ENCODE data around the gene INAFM2.

INAFM2 gene

DNA sequence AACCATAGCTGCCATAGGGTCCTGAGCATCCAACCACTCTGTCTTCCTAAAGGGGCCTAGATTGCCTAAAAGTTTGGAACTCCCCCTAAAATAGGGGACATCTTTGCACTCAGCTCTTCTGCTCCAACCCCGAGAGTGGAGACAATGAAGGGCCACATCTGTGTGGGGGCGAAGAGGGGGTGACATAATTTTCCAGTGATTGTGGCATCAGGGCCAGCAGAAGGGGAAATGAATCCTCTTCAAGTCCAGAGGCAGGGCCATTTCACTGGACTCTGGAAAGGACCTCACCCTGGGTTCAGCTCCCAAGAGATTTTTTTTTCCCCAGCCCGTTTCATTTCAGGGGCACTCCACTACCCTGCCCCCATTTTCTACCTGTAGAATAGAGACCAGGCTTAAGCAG is 36.0 kb upstream of the INAFM2 start:
- DNase-seq (ENCODE audit: low read depth in 1 of 2, low spot score in 1 of 2), result no peak

DNA sequence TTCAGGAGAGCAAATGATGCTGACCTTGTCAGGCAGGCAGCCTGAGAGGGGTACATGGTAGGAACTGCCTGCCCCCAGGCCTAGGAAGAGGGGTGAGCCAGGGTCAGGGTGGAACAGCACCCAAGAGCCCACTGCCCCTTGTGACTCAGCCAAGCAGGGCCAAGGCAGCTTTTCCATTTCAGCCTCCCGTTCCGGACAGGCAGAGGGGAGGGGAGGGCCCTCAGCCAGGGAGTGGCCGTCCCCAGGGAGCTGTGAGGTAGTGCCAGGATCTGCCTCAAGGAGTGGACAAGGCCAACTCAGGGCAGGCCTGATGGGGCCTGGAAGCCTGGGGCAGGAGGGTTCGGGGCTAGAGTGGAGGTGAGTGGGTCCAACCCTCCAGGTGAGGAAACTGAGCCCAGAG is 35.5 kb upstream of the INAFM2 start:
- DNase-seq (ENCODE audit: low read depth in 1 of 2, low spot score in 1 of 2), result no peak

DNA sequence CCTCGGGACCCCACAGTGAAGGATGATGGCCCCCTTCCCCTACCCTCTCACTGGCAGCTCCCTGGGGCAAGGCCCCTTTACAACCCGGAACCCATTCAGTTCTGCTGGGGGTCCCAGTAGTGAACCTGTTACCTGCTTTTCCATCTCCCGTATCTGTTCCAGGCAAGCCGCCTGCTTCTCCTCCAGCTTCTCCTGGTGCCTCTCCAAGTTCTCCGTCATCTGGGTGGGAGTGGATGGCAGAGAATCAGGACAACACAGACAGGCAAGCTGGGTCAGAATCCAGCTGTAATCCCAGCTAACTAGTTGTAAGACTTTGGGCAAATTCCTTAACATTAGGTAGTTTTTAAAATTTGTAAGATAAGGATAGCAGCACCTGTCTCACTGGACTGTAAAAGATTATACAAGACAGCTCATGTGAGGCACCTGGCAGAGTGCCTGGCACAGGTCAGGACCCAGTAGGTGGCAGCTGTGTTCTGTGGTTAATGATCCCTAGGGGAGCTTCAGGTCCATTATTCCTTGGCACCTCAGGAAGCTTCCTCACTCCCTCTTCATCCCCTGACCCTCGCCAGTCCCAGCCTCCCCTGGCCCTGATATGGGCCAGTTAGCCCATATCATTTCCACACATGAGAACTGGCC is 34.2 kb upstream of the INAFM2 start:
- no peak for DNase-seq (ENCODE audit: low read depth in 1 of 2, low spot score in 1 of 2)

DNA sequence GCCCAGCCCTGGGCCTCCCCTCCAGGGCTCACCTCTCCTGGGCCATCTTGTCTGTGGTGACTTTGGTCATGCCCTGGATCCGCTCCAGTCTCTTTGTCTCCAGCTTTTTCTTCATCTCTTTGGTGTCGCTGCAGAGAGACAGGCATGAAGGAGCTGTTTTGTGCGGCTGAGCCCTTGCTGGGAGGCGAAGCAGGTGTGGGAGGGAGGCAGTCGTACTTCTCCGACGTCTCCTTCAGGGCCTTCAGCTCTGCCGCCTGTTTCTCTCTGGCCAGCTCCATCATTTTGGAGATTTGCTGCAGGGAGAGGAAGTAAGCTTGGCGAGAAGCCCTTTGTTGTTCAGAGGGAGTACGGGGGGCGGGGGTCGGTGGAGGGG is 33.0 kb upstream of the INAFM2 start:
- no peak for DNase-seq (ENCODE audit: low read depth in 1 of 2, low spot score in 1 of 2)

DNA sequence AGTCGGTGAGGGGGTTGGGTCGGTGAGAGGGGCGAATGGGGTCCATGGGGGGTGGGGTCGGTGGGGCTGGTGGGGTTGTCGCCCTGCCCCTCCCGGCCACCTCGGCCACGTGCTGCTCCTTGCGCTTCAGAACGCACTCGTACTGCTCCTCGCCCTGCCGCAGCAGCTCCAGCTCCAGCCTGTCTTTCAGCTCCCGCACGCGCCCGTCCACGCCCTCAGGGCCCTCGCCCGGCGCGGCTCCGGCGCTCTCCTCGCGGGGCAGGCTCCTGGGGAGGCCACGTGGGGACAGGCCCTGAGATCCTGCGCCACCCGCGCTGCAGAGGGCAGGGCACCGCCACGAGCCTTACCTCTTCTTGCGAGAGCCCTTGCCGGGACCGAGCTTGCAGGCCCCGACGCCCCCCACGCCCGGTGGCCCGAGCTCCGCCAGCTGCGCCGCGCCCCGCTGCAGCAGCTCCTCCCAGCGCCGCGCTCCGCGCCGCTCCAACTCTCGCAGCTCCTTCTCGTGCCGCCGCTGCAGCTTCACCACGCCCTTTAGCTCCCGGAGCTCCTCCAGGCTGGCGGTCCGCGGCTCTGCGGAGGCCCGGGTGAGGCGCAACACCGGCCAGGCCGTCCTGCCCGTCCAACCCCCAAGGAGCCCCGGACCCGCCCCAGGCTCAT is 32.4 kb upstream of the INAFM2 start:
- no peak for DNase-seq (ENCODE audit: low read depth in 1 of 2, low spot score in 1 of 2)

DNA sequence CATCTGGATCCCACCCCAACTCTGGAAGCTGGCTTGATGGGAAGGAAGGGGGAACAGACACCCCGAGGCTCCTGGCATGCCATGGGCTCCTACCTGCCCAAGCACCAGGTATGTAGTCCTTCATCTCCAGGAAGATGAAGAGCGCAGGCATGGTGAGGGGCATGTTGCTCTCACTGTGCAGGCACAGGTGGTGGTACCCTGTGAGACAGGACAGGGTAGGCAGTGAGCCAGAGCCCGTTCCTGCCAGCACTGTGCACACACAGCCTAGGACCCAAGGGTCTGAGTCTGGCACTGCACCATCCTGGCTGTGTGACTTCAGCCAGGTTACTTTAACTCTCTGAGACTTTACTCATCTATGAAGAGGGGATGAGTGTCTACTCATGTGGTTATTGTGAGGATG is 31.2 kb upstream of the INAFM2 start:
- no peak for DNase-seq (ENCODE audit: low read depth in 1 of 2, low spot score in 1 of 2)

DNA sequence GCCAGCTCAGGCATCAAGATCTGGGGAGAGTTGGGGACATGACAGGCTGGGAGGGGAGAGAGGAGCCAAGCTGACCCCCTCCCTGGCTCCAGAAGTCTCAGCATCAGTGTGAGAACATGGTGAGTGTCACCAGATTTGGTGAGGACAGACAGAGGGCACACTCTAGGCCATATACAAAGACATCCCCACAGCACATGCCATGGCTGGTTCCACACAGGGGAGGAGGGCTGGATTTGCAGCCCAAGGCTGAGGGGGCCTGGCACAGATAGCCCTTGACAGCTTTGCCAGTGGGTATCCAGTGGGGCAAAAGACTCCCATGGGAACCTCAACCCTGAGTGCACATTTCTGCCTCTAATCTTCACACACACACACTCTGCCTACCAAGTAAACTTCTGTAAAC is 30.5 kb upstream of the INAFM2 start:
- no peak for DNase-seq (ENCODE audit: low read depth in 1 of 2, low spot score in 1 of 2)

DNA sequence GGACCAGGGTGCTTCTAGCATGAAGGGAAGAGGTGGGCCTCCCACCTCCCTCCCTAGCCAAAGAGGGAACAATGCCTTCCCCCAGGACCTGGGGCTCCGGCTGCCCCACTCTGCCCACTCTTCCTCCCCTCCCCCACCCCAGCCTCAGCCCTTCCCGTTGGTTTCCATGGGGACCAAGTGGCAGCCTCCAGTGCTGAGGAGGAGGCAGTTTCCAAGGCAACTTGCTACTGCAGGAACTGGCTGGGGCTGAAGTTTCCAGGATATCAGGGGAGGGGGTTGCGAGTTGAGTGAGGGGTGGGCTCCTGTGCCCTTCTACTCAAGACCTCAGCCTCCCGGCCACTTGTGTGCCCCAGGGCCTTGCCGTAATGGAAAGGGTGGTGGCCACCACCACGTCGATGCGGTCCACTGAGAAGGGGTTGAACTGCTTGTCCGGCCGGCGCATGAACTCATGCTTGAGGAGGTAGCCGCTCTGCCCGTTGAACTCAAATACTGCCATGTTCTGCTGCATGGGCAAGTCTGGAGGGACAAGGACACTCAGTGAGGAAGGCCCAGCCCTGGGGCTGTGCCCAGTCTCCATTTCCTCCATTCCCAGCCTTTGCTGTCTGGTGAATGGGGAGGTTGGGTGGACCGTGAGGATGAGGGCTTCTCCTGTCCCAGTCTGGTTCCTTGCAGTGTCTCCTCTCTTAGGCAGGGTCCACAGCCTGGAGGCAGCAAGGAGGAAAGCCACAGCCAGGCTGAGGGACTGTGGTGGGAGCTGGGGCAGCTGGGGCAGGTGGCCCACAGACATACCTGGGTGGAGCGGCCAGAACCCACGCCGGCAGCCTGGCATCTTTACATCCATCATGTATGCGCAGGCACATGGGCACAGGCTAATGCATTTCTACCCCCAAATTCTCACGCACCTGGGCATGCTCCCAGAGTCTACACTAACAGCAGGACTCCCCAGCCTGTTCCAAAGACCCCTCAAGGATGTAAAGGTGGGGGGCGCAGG is 29.3 kb upstream of the INAFM2 start:
- DNase-seq (ENCODE audit: low read depth in 1 of 2, low spot score in 1 of 2), result no peak

GRCh38 chr15:40295297-40295696 is 28.2 kb upstream of the INAFM2 start:
- DNase-seq (ENCODE audit: low read depth in 1 of 2, low spot score in 1 of 2), result no peak

GRCh38 chr15:40295877-40296560 is 27.5 kb upstream of the INAFM2 start:
- DNase-seq (ENCODE audit: low read depth in 1 of 2, low spot score in 1 of 2), result no peak

GRCh38 chr15:40296561-40297230 is 26.8 kb upstream of the INAFM2 start:
- DNase-seq (ENCODE audit: low read depth in 1 of 2, low spot score in 1 of 2), result no peak

DNA sequence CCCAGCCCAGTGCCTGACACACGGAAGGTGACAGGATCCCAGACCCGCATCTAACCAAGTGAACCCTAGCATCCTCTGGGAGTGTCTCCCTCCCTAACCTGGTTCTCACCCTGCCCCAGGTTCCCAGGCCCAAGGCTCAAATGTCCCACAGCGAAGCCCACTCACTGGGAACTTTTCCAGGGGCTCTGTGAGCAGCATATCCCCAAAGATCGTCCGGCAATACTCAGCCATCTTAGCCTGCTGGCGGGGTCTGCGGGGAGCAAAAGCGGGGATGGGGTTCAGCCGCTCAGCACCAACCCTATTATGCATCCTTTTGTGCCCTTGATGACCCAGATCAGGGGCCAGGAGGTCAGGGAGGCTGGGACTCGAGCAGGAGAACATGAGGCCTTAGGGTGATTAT is 26.1 kb upstream of the INAFM2 start:
- no peak for DNase-seq (ENCODE audit: low read depth in 1 of 2, low spot score in 1 of 2)

DNA sequence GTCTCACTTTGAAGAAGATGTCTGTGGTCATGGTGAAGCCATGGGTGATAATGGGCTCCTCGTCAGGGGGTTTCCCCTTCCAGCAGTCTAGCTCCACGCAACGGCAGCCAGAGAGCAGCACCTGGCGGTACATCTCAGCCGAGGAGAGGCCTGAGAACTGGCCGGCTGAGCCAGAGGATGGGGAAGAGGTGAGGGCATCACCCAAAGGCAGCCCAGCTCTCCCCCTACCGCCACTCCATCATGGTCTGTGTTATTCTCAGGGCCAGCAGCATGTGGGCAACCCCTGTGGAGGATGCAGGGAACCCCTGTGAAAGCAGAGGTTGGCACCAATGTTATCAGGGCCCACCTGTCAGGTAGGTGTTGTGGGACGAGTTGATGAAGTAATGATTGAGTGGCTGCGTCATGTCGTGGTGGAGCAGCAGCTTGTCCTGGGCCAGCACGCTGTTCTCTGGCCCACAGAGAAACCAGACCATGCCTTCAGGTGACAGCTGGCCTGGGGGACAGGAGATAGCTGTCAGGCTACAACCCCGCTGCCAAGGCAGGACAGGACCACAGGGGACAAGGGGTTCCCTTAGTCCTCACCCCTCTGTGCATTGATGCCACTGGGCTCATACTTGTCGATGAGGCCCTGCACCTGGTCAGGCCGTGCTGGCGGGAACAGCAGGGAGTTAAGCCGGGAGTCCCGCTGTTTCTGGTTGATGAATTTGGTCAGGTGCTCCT is 25.1 kb upstream of the INAFM2 start:
- DNase-seq (ENCODE audit: low read depth in 1 of 2, low spot score in 1 of 2), result no peak

GRCh38 chr15:40300367-40300766 is 23.1 kb upstream of the INAFM2 start:
- DNase-seq (ENCODE audit: low read depth in 1 of 2, low spot score in 1 of 2), result no peak

GRCh38 chr15:40300771-40301170 is 22.7 kb upstream of the INAFM2 start:
- DNase-seq (ENCODE audit: low read depth in 1 of 2, low spot score in 1 of 2), result no peak

GRCh38 chr15:40301467-40302179 is 21.9 kb upstream of the INAFM2 start:
- no peak for DNase-seq (ENCODE audit: low read depth in 1 of 2, low spot score in 1 of 2)

DNA sequence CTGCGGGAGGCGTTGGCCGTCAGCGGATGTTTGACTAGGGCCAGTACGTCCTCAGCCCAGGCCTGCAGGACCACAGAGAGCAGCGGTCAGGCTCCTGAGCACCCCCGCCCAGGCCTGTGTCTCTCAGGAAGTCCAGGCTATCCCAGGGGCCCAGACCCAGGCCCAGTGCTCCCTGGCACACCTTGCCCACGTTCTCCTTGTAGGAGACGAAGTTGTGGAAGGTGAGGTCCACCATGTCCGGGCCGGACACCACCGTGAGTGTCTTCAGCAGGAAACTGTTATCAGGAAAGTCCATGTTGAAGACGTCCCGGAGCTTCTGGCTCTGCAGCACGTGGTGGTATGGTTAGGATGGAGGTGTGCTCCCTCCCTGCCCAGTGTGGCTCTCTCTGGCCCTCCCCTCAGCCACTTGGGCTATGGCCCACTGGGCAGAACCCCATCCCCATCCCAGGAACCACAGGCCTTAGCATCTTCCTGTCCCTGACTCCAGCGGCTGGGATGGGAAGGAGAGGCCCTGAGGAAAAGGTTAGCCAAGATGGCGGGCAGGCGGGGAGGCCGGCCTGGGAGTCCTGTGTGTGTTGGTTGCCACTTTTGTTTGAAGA is 21.1 kb upstream of the INAFM2 start:
- DNase-seq (ENCODE audit: low read depth in 1 of 2, low spot score in 1 of 2), result no peak

DNA sequence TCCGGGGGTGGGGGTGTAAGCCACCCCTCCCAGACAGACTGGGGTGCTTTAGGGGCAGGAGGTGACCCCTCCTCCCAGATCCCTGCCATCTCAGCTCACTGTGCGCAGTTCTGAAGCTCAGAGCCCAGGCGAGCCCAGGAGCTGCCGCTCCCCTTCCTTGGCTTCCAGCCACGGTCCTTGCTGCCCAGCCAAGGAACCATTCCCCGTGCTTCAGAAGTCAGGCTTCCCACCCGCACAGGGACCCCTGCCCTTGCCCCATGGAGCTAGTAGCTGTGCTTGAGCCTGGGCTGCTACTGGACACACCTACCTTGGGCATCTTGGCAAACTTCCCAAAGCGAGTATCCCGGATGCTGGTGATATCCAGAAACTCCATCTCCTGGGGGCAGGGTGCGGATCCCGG is 20.5 kb upstream of the INAFM2 start:
- no peak for DNase-seq (ENCODE audit: low read depth in 1 of 2, low spot score in 1 of 2)

- no peak for DNase-seq (ENCODE audit: low read depth in 1 of 2, low spot score in 1 of 2)
These were observed 19.9 kb upstream of the INAFM2 start for GRCh38 chr15:40303576-40303975.
